Measurements from ENCODE around the gene PGBD4.

- TF ChIP-seq CTCF (conservative IDR thresholded peaks at IDR 0.05 in 1 of 2, IDR thresholded peaks at IDR 0.05 in 1 of 2; ENCODE audit: low read depth in 1 of 2, low read length in 2 of 2) (no peak), EZH2 (IDR thresholded peaks at IDR 0.05; ENCODE audit: low read length, missing control alignments) (no peak)
Observed at GRCh38 chr15:34056911-34057310, 45.0 kb upstream of the PGBD4 start.

All from fibroblast of lung (primary cell).